Neuronal stem cell (in vitro differentiated cells): ENCODE results near the gene HDAC4.

Source experiments
- DNase-seq: peaks from one replicate; pipeline ENCODE4 v3.0.0-alpha.2; 2013; ENCODE audit warnings: low spot score
- H2AFZ ChIP-seq: one replicate; pipeline ENCODE4 v1.6.1; 2013; ENCODE audit warnings: mild to moderate bottlenecking, low read length, inconsistent platforms
- H2AK5ac ChIP-seq: 2 replicates; pipeline ENCODE4 v1.6.1; 2013; ENCODE audit warnings: low read depth, mild to moderate bottlenecking, inconsistent platforms, low read length, moderate library complexity, mixed read lengths
- H2BK120ac ChIP-seq: 2 replicates; pipeline ENCODE4 v1.6.1; 2013; ENCODE audit warnings: low read depth, mild to moderate bottlenecking, inconsistent platforms, low read length, moderate library complexity, mixed read lengths
- H2BK12ac ChIP-seq: one replicate; pipeline ENCODE4 v1.6.1; 2013; ENCODE audit warnings: low read length, inconsistent platforms
- H2BK15ac ChIP-seq: 2 replicates; pipeline ENCODE4 v1.6.1; 2013; ENCODE audit warnings: mild to moderate bottlenecking, low read length, inconsistent platforms, mixed read lengths
- H2BK5ac ChIP-seq: one replicate; pipeline ENCODE4 v1.6.1; 2013; ENCODE audit warnings: inconsistent platforms, mild to moderate bottlenecking, low read length, moderate library complexity
- H3K14ac ChIP-seq: one replicate; pipeline ENCODE4 v1.6.1; 2013; ENCODE audit warnings: low read length, inconsistent platforms
- H3K18ac ChIP-seq: 2 replicates; pipeline ENCODE4 v1.6.1; 2013; ENCODE audit warnings: low read length, inconsistent platforms
- H3K23ac ChIP-seq: 2 replicates; pipeline ENCODE4 v1.6.1; 2013; ENCODE audit warnings: low read depth, mild to moderate bottlenecking, mixed read lengths, low read length, inconsistent platforms; ENCODE audit not compliant: poor library complexity
- H3K27ac ChIP-seq: replicated peaks from 3 replicates; pipeline ENCODE4 v1.5.1; 2013; ENCODE audit warnings: low read length, inconsistent platforms
- H3K27me3 ChIP-seq, 3 experiments: 2 replicates each; pipeline ENCODE4 v1.6.1; 2013; ENCODE audit warnings: low read length in 3 of 3, mild to moderate bottlenecking in 2 of 3, inconsistent platforms in 1 of 3, low read depth in 1 of 3, mixed read lengths in 1 of 3, moderate library complexity in 1 of 3; ENCODE audit not compliant: control insufficient read depth in 3 of 3, insufficient read depth in 3 of 3
- H3K36me3 ChIP-seq, 2 donors: replicated peaks in 1 of 2; 2 replicates each; pipeline ENCODE4 v1.6.1; 2013; ENCODE audit warnings: low read length in 2 of 2; ENCODE audit not compliant: control insufficient read depth in 2 of 2, insufficient read depth in 2 of 2
- H3K4ac ChIP-seq: 2 replicates; pipeline ENCODE4 v1.6.1; 2013; ENCODE audit warnings: inconsistent platforms, mild to moderate bottlenecking, low read length, moderate library complexity
- H3K4me1 ChIP-seq, 2 donors: 1 replicate in 1 of 2; 2 replicates in 1 of 2; pipeline ENCODE4 v1.6.1; 2013; ENCODE audit warnings: low read length in 2 of 2, low read depth in 1 of 2; ENCODE audit not compliant: control insufficient read depth in 2 of 2, insufficient read depth in 1 of 2
- H3K4me2 ChIP-seq: one replicate; pipeline ENCODE4 v1.6.1; 2013; ENCODE audit warnings: mild to moderate bottlenecking, low read length, inconsistent platforms; ENCODE audit not compliant: insufficient read depth, poor library complexity, severe bottlenecking
- H3K4me3 ChIP-seq, 2 donors: 2 replicates each; pipeline ENCODE4 v1.5.1; 2013; ENCODE audit warnings: low read length in 2 of 2, mild to moderate bottlenecking in 2 of 2, inconsistent platforms in 1 of 2, moderate library complexity in 1 of 2
- H3K79me1 ChIP-seq: one replicate; pipeline ENCODE4 v1.6.1; 2013; ENCODE audit warnings: low read depth, mild to moderate bottlenecking, inconsistent platforms, low read length, moderate library complexity
- H3K9ac ChIP-seq: one replicate; pipeline ENCODE4 v1.6.1; 2013; ENCODE audit warnings: mild to moderate bottlenecking, low read depth, low read length, inconsistent platforms; ENCODE audit not compliant: poor library complexity
- H3K9me3 ChIP-seq, 2 donors: replicated peaks in 1 of 2; 2 replicates each; pipeline versions ENCODE3 to v1.6.1; 2013; ENCODE audit warnings: low read length in 2 of 2, mild to moderate bottlenecking in 2 of 2, inconsistent platforms in 1 of 2, low read depth in 1 of 2, mixed read lengths in 1 of 2, moderate library complexity in 1 of 2; ENCODE audit not compliant: control insufficient read depth in 2 of 2, insufficient read depth in 1 of 2
- H4K8ac ChIP-seq: one replicate; pipeline ENCODE4 v1.6.1; 2013; ENCODE audit warnings: low read depth, mild to moderate bottlenecking, inconsistent platforms, low read length, moderate library complexity
- H4K91ac ChIP-seq: one replicate; pipeline ENCODE4 v1.6.1; 2013; ENCODE audit warnings: low read length, low read depth, mild to moderate bottlenecking, inconsistent platforms; ENCODE audit not compliant: poor library complexity
- WGBS, 2 donors: extraction: QIAGEN DNeasy Blood & Tissue Kit; methylation state at CpG; one replicate each; pipeline ENCODE4 v1.1.7; 2013; ENCODE audit warnings: missing lambda C conversion rate in 2 of 2, mixed read lengths in 1 of 2; ENCODE audit not compliant: insufficient read length in 2 of 2, insufficient replicate concordance in 1 of 2; ENCODE audit errors: extremely low coverage in 2 of 2; 5-methylcytosine and 5-hydroxymethylcytosine counted together

The HDAC4 gene

DNA sequence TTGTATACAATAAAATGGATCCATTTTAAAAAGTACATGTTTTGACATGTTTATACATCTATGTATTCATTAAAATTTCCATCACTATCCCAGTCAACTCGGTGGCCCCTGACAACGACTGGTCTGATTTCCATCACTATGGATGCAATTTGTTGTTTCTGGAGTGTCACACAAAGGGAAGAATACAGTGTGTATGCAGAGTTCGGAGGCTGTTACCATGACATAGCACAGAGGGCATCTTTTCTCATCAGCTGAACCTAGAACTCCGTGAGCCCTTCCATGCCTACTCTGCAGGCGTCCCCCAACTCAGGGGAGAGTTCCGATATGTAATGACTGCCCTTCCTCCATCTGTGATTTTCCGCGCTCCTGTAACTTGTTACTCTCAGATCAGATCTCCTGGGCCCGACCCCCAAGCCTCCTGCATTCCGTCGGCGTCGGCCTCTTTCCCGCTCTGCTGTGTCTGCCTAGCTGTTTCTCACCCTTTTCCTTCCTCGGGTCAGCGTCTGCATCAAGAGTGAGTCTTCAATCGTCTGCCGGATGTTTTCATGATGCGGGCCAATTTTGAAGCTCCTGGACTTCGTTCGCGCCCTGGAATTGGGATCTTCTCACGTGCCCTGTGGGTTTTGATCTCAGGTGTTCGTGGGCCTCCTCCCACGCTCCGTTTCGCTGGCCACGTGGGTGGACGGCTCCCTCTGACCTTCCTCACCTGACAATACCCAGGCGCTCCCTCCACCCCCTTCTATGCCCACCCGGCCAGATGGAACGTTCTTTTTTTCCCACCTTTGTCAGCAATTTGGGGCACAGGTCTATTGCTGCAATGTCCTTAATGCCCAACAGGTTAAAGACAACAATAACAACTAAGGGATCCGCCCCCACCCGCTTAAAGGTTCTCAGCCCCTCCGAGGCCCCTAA, 391.9 kb downstream of the HDAC4 start:
- Histone ChIP-seq H3K4ac (no peak overlapping the region), H4K91ac (no peak overlapping the region), H2AK5ac (peak overlapping the region; percentile 26), H3K23ac (no peak overlapping the region), H3K27me3 (peaks cover 0 to 27% (median 0%) of the 10 kb centered on the region in 3 experiments), H4K8ac (no peak overlapping the region), H3K9ac (no peak overlapping the region), H3K9me3 (peaks cover 0 to 3% of the 10 kb centered on the region in 2 donors), H3K36me3 (no peaks in the 10 kb centered on the region), H3K18ac (peak overlapping the region; percentile 29), H3K14ac (no peak overlapping the region), H2BK120ac (no peak overlapping the region), H2BK5ac (no peak overlapping the region), H3K4me3 (no peak overlapping the region), H3K4me2 (no peak overlapping the region), H2BK12ac (no peak overlapping the region), H2BK15ac (no peak overlapping the region), H3K27ac (no peak overlapping the region), H3K4me1 (peaks cover 2 to 15% of the 10 kb centered on the region in 2 donors), H2AFZ (peak overlapping the region; percentile 59), H3K79me1 (no peaks in the 10 kb centered on the region)
- no CpG with 5 or more reads among the region's 35 CpGs for WGBS, 2 donors
- no peak for DNase-seq

DNA sequence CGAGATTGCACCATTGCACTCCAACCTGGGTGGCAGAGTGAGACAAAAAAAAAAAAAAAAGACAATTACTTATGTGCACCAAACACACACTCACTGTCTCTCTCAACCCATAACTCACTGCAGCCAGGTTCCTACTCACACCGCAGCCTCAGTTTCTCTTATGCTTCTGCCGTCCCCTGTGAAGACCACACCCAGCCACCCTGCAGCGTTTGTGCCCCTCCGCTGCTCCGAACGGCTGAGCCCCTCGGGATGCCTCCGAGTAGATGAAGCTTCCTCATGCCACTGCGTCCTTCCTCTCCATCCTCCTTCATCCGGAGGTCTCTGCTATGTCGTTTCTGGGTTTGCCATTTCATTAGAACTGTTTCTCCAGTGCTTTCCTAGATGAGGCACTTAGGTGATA, 392.8 kb downstream of the HDAC4 start:
- H3K4me2 ChIP-seq, result no peak overlapping the region
- no peak overlapping the region for H4K91ac ChIP-seq
- no peak overlapping the region for H2AK5ac ChIP-seq
- no peak overlapping the region for H2BK12ac ChIP-seq
- no peak overlapping the region for H3K4ac ChIP-seq
- no peak overlapping the region for H3K9ac ChIP-seq
- no peak overlapping the region for H2BK15ac ChIP-seq
- H3K4me1 ChIP-seq, result peaks cover 2 to 15% of the 10 kb centered on the region in 2 donors
- no peak overlapping the region for H3K18ac ChIP-seq
- no peak overlapping the region for H3K14ac ChIP-seq
- H3K4me3 ChIP-seq, result no peak overlapping the region
- no peak overlapping the region for H2BK5ac ChIP-seq
- peaks cover 0 to 22% (median 0%) of the 10 kb centered on the region in 3 experiments for H3K27me3 ChIP-seq
- H3K9me3 ChIP-seq, result peaks cover 0 to 3% of the 10 kb centered on the region in 2 donors
- no peak overlapping the region for H3K23ac ChIP-seq
- no peak overlapping the region for H2BK120ac ChIP-seq
- no peak overlapping the region for H4K8ac ChIP-seq
- H3K79me1 ChIP-seq, result no peaks in the 10 kb centered on the region
- no peak overlapping the region for H2AFZ ChIP-seq
- no peak overlapping the region for H3K27ac ChIP-seq
- no CpG with 5 or more reads among the region's 12 CpGs for WGBS, 2 donors
- H3K36me3 ChIP-seq, result no peaks in the 10 kb centered on the region
- DNase-seq, result no peak

DNA sequence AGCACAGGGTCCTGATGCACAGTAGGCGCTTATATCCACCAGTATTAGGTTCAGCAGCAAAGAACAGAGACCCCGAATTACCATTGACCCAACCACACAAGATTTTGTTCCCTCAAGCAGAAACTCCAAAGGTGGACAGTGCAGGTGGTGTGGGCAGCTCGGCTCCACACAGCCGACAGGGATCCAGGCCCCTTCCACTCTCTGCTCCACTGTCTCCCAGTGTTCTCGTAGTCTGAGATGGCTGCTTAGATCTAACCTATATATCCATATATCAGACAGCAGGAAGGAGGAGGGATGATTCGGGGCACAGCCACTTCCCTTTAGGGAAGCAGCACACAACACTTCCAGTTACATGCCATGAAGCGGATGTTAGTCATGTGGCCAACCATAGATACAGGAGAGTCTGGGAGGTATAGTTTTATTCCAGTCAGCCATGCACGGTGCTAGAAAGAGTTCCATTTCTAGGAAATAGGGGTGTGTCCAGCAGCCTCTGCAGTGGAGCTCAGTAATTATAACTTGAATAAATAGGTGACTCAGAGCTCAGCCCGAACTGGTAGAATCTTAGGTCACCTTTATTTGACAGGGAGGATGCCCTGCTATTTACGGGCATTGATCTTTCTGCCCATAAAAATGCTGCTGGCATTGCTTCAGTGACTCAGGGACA, 394.1 kb downstream of the HDAC4 start:
- Histone ChIP-seq H3K18ac (no peak overlapping the region), H4K8ac (no peak overlapping the region), H4K91ac (no peak overlapping the region), H2BK120ac (no peak overlapping the region), H3K9ac (no peak overlapping the region), H3K4me2 (no peak overlapping the region), H2BK5ac (no peak overlapping the region), H2BK12ac (no peak overlapping the region), H3K27me3 (peaks cover 0 to 15% (median 0%) of the 10 kb centered on the region in 3 experiments), H3K14ac (peak overlapping the region; percentile 9), H3K4ac (no peak overlapping the region), H3K79me1 (no peaks in the 10 kb centered on the region), H3K27ac (no peak overlapping the region), H3K4me1 (peaks cover 2 to 15% of the 10 kb centered on the region in 2 donors), H3K36me3 (no peaks in the 10 kb centered on the region), H2AK5ac (no peak overlapping the region), H2BK15ac (no peak overlapping the region), H3K4me3 (no peak overlapping the region), H2AFZ (no peak overlapping the region), H3K23ac (no peak overlapping the region), H3K9me3 (peaks cover 0 to 5% of the 10 kb centered on the region in 2 donors)
- DNase-seq, result no peak
- WGBS, 2 donors, result no CpG with 5 or more reads among the region's 10 CpGs

DNA sequence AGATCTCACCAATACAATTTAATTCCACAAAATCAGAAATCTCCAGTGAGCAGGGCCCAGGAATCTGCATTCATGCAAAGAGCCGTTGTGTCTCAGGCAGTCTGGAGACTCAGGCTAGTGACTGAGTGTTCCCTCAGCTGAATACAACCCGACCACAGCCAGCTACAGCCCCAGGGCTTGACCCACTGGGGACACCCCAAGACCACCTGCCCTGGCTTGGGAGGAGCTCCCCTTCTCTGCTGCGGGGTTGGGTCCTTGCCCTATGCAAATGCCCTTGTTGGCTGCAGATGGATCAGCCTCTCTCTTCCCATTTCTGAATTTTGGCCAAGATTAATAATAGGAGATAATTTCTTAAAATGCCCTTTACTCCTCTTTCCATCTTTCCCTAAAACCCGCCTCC, 395.2 kb downstream of the HDAC4 start:
- no CpG with 5 or more reads among the region's 4 CpGs for WGBS, 2 donors
- no peak overlapping the region for H3K4ac ChIP-seq
- H3K9ac ChIP-seq, result no peak overlapping the region

More for the DNA sequence above, 395.2 kb downstream of the HDAC4 start:
- Histone ChIP-seq H3K36me3 (no peaks in the 10 kb centered on the region), H3K27ac (no peak overlapping the region), H3K4me3 (no peak overlapping the region), H3K18ac (no peak overlapping the region), H2AFZ (no peak overlapping the region), H2BK12ac (no peak overlapping the region), H3K23ac (no peak overlapping the region), H3K9me3 (peaks cover 0 to 6% of the 10 kb centered on the region in 2 donors), H4K8ac (no peak overlapping the region), H2AK5ac (no peak overlapping the region), H4K91ac (no peak overlapping the region), H3K14ac (no peak overlapping the region), H3K4me2 (no peak overlapping the region), H3K4me1 (peaks cover 2 to 15% of the 10 kb centered on the region in 2 donors), H3K27me3 (peaks cover 0 to 12% (median 0%) of the 10 kb centered on the region in 3 experiments), H3K79me1 (no peaks in the 10 kb centered on the region), H2BK5ac (no peak overlapping the region), H2BK120ac (no peak overlapping the region), H2BK15ac (no peak overlapping the region)
- no peak for DNase-seq
